ENCODE results near the gene CRY2. TPM values are rescaled to one million over a fixed set of nuclear protein-coding genes. Genes with fewer than 3 reads are reported as not detected.

Gene CRY2
- total and polyA plus RNA-seq, 2 experiments from 2014 or later: 9.5 to 15.4 TPM

DNA sequence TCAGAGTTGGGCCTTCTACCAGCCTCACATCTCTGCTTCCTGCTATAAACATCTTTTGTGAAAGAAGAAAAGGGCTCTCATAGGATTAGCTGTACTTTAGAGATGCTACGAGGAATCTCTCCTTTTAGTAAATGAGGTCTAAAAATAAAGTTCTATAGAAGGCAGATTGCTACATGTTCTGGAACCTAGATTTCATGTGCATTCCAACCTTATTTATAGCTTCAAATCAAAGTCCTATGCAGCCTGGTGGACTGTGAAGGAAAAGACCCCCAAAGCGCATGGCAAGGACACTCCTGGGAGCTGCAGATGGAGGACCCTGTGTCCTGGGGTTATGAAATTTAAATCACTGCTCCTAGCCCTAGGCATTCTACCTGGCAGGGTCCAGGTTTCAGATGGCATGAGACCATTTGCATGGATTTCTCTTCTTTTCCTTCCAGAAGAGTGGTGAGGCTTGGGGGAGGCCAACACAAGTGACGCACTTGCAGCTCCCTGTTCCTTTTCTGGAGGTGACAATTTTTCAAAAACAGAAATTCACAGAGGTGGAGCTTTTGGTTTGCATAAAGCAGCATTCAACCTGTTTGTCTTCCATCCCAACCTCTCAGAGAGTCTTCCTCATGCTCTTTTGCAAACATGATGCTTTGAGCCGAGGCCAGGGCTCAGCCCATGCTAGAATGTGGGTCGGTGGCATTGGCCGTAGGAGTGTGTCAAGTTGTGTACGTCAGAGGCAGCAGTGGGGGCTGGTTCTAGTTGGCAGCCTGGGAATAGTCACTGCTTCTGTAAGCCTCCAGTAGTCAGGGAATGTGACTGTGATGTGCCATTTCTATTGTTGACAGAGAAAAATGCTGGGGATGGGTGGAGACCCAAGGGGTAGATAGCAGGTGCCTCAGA lies 6.3 kb downstream of the CRY2 start:
- peaks cover 25% of the 10 kb centered on the region for H3K79me2 ChIP-seq (replicated peaks; ENCODE audit: insufficient read depth)
- DNase-seq (ENCODE audit: low spot score) (no peak), ATAC-seq (no peak)
- Mint-ChIP-seq H3K27ac (no peak overlapping the region), H3K9me3 (no peaks in the 10 kb centered on the region), H3K4me3 (no peak overlapping the region; the same call in 2 of the 3 replicates), H3K27me3 (ENCODE audit: insufficient read depth, low read depth, poor library complexity) (peaks cover 5% of the 10 kb centered on the region), H3K4me1 (peaks cover 51% of the 10 kb centered on the region), H3K36me3 (ENCODE audit: low read depth) (0 out of 3 replicates have a peak, but pooled peaks cover 1% of the 10 kb centered on the region)
- H3K4me1 ChIP-seq (ENCODE audit: insufficient read depth): peaks cover 54% of the 10 kb centered on the region
- H3F3A ChIP-seq (replicated peaks; ENCODE audit: low read depth): 0 out of 2 replicates have a peak, but pooled peaks cover 4% of the 10 kb centered on the region
- TF ChIP-seq EZH2 (IDR thresholded peaks at IDR 0.05; ENCODE audit: low read depth, unreplicated experiment): no peak
- TF ChIP-seq, protein P1, sequence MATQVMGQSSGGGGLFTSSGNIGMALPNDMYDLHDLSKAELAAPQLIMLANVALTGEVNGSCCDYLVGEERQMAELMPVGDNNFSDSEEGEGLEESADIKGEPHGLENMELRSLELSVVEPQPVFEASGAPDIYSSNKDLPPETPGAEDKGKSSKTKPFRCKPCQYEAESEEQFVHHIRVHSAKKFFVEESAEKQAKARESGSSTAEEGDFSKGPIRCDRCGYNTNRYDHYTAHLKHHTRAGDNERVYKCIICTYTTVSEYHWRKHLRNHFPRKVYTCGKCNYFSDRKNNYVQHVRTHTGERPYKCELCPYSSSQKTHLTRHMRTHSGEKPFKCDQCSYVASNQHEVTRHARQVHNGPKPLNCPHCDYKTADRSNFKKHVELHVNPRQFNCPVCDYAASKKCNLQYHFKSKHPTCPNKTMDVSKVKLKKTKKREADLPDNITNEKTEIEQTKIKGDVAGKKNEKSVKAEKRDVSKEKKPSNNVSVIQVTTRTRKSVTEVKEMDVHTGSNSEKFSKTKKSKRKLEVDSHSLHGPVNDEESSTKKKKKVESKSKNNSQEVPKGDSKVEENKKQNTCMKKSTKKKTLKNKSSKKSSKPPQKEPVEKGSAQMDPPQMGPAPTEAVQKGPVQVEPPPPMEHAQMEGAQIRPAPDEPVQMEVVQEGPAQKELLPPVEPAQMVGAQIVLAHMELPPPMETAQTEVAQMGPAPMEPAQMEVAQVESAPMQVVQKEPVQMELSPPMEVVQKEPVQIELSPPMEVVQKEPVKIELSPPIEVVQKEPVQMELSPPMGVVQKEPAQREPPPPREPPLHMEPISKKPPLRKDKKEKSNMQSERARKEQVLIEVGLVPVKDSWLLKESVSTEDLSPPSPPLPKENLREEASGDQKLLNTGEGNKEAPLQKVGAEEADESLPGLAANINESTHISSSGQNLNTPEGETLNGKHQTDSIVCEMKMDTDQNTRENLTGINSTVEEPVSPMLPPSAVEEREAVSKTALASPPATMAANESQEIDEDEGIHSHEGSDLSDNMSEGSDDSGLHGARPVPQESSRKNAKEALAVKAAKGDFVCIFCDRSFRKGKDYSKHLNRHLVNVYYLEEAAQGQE (IDR thresholded peaks at IDR 0.05; ENCODE audit: unreplicated experiment): no peak
- TF ChIP-seq, protein P2, sequence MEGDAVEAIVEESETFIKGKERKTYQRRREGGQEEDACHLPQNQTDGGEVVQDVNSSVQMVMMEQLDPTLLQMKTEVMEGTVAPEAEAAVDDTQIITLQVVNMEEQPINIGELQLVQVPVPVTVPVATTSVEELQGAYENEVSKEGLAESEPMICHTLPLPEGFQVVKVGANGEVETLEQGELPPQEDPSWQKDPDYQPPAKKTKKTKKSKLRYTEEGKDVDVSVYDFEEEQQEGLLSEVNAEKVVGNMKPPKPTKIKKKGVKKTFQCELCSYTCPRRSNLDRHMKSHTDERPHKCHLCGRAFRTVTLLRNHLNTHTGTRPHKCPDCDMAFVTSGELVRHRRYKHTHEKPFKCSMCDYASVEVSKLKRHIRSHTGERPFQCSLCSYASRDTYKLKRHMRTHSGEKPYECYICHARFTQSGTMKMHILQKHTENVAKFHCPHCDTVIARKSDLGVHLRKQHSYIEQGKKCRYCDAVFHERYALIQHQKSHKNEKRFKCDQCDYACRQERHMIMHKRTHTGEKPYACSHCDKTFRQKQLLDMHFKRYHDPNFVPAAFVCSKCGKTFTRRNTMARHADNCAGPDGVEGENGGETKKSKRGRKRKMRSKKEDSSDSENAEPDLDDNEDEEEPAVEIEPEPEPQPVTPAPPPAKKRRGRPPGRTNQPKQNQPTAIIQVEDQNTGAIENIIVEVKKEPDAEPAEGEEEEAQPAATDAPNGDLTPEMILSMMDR (conservative IDR thresholded peaks at IDR 0.05; ENCODE audit: low read depth in 2 of 2): no peak
- no peak for TF ChIP-seq ZNF114 (CRISPR knock-in tag; IDR thresholded peaks at IDR 0.05)
- TF ChIP-seq EZH2phosphoT487 (IDR thresholded peaks at IDR 0.05; ENCODE audit: unreplicated experiment): no peak
- H3K27ac ChIP-seq (ENCODE audit: low read depth): no peak overlapping the region
- H3K4me3 ChIP-seq: no peak overlapping the region
- no peaks in the 10 kb centered on the region for H3K36me3 ChIP-seq (ENCODE audit: insufficient read depth)
- H4K20me1 ChIP-seq (replicated peaks; ENCODE audit: insufficient read depth): peaks cover 42% of the 10 kb centered on the region
- H2AFZ ChIP-seq: no peak overlapping the region
- peaks cover 8% of the 10 kb centered on the region; the same call in 1 of the 2 replicates for H3K27me3 ChIP-seq (ENCODE audit: insufficient read depth)
- peak overlapping the region; percentile 36 for H3K4me2 ChIP-seq
- H3K9me2 ChIP-seq (ENCODE audit: insufficient read depth): no peaks in the 10 kb centered on the region

DNA sequence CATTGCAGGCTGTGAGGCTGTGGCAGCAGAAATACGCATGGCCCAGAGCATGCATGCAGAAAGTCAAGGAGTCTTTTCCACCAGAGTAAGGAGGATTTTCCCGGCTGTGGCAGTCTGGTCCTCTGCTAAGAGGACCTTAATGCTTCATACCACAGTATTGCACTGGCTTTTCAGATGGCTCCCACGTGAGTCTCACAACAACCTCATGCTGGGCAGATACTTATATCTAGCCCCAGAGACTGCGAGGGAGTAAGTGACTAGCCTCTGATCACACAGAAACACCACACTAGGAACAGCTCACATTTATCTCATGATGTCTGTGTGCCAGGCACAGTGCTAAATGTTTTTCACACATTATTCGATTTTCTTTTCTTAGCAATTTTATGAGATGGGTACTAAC lies 8.0 kb downstream of the CRY2 start:
- H3K27ac ChIP-seq (ENCODE audit: low read depth): no peak overlapping the region
- Mint-ChIP-seq H3K27me3 (ENCODE audit: insufficient read depth, low read depth, poor library complexity) (peaks cover 2% of the 10 kb centered on the region), H3K4me1 (peaks cover 64% of the 10 kb centered on the region)
- no peak for TF ChIP-seq POLR2AphosphoS5 (IDR thresholded peaks at IDR 0.05; ENCODE audit: low read depth)
- TF ChIP-seq NANOG (IDR thresholded peaks at IDR 0.05; ENCODE audit: borderline replicate concordance): no peak
- TF ChIP-seq STAT1 (IDR thresholded peaks at IDR 0.05; ENCODE audit: unreplicated experiment): no peak
- TF ChIP-seq, protein P3, sequence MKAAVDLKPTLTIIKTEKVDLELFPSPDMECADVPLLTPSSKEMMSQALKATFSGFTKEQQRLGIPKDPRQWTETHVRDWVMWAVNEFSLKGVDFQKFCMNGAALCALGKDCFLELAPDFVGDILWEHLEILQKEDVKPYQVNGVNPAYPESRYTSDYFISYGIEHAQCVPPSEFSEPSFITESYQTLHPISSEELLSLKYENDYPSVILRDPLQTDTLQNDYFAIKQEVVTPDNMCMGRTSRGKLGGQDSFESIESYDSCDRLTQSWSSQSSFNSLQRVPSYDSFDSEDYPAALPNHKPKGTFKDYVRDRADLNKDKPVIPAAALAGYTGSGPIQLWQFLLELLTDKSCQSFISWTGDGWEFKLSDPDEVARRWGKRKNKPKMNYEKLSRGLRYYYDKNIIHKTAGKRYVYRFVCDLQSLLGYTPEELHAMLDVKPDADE (IDR thresholded peaks at IDR 0.05): no peak
- TF ChIP-seq, protein P2 (conservative IDR thresholded peaks at IDR 0.05; ENCODE audit: low read depth in 2 of 2): no peak
- TF ChIP-seq, protein P1 (IDR thresholded peaks at IDR 0.05; ENCODE audit: unreplicated experiment): no peak
- TF ChIP-seq CREB1 (CRISPR knock-in tag; IDR thresholded peaks at IDR 0.05; ENCODE audit: low read depth): no peak

More for the DNA sequence above, 8.0 kb downstream of the CRY2 start:
- Histone ChIP-seq H3F3A (replicated peaks; ENCODE audit: low read depth) (0 out of 2 replicates have a peak, but pooled peaks cover 4% of the 10 kb centered on the region), H3K27me3 (ENCODE audit: insufficient read depth) (no peaks in the 10 kb centered on the region), H3K36me3 (ENCODE audit: insufficient read depth) (no peaks in the 10 kb centered on the region), H2AFZ (no peak overlapping the region), H4K20me1 (replicated peaks; ENCODE audit: insufficient read depth) (peaks cover 34% of the 10 kb centered on the region), H3K4me3 (no peak overlapping the region), H3K4me1 (ENCODE audit: insufficient read depth) (peaks cover 54% of the 10 kb centered on the region), H3K9me2 (ENCODE audit: insufficient read depth) (no peaks in the 10 kb centered on the region), H3K79me2 (replicated peaks; ENCODE audit: insufficient read depth) (peaks cover 14% of the 10 kb centered on the region), H3K4me2 (no peak overlapping the region)
- H3K4me3 Mint-ChIP-seq: no peak overlapping the region
- H3K36me3 Mint-ChIP-seq (ENCODE audit: low read depth): 0 out of 3 replicates have a peak, but pooled peaks cover 4% of the 10 kb centered on the region
- peak overlapping the region; percentile 2; the same call in 1 of the 2 replicates for H3K27ac Mint-ChIP-seq
- no peak for DNase-seq (ENCODE audit: low spot score)
- no peak for ATAC-seq
- no peaks in the 10 kb centered on the region for H3K9me3 Mint-ChIP-seq

All from GM23338 (cell line).